MM.1S (cell line): ENCODE measurements around the gene CSNK2A3.

Experiments
- CTCF ChIP-seq: fragments of 300-600 bp; sonication (generic); IDR thresholded peaks from 2 replicates; pipeline ENCODE4 v1.5.1; 2016; ENCODE audit warnings: antibody characterized with exemption, low read length, mixed read lengths
- EZH2 ChIP-seq: fragments of 300-600 bp; sonication (generic); optimal IDR thresholded peaks from 2 replicates; pipeline ENCODE3; 2017; ENCODE audit warnings: low read depth, mild to moderate bottlenecking, antibody characterized with exemption, low read length, mixed read lengths
- EZH2phosphoT487 ChIP-seq: fragments of 300-600 bp; sonication (generic); IDR thresholded peaks from 2 replicates; pipeline ENCODE4 v1.6.1; 2018; ENCODE audit warnings: antibody characterized with exemption, low read length

- TF ChIP-seq CTCF: no peak
- no peak for TF ChIP-seq EZH2phosphoT487
- no peak for TF ChIP-seq EZH2
These were observed 47.1 kb upstream of the CSNK2A3 start for GRCh38 chr11:11400121-11400520.
